HG03342 (cell line): ENCODE data around the gene FUS.
"Not testable (repeated sequence)": the region's sequence is repeated elsewhere in the genome, so short reads cannot be mapped to it uniquely, and the experiment has no call there.

Source experiments
- ATAC-seq: cut with Tn5 transposase; IDR thresholded peaks from one replicate; pipeline ENCODE4 v1.9.1; 2021; ENCODE audit warnings: mild to moderate bottlenecking, moderate library complexity; ENCODE audit not compliant: unreplicated experiment

Gene FUS

DNA sequence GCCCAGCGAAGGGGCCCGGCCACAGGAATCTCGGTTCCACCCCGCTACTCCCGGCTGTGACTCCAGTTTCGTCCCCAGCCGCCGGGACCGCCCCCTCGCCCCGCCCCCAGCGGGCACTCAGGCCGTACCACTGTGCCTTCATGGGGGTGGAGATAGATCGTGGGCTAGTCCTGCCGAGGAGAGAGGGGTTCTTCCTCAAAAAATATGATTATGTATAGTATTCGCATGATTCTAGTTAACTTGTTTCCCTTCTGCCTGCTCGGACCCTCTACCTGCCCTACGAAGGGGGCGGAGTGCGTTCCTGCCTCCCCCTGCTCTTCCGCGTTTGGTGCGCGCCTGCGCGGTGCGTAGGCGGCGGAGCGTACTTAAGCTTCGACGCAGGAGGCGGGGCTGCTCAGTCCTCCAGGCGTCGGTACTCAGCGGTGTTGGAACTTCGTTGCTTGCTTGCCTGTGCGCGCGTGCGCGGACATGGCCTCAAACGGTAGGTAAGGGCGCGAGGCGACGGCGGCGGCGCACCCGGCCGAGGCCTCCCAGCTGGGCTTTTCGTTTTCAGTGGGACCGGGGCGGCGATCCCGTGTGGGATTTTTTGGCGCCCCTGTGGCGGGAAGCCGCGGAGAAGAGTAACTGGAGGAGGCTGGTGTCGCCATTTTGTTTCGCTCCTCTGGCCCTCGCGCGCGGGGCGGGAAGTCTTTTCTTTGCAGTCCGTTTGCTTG, at the start of gene FUS:
TSS of gene FUS (plus strand) at position 393 of the 713 bp plus-strand sequence. CDS start at position 469, 76 bp downstream.
- peak; percentile 55 for ATAC-seq

DNA sequence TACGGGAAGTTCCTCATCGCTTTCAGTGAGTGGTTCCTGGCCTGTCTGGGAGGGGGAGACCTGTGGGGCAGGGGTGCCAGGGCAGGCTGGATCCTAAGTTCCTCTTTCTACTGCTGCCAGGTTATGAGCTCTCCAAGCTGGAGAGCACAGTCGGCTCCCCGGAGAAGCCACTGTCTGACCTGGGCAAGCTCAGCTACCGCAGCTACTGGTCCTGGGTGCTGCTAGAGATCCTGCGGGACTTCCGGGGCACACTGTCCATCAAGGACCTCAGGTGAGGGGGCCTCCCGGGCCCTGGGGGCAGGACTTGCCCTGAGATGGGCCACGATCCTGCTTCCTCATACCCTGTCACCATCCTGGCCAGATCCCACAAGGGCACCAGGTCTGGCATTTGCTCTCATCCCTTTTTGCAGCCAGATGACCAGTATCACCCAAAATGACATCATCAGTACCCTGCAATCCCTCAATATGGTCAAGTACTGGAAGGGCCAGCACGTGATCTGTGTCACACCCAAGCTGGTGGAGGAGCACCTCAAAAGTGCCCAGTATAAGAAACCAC, 49.5 kb upstream of the FUS start:
- ATAC-seq, result no peak

DNA sequence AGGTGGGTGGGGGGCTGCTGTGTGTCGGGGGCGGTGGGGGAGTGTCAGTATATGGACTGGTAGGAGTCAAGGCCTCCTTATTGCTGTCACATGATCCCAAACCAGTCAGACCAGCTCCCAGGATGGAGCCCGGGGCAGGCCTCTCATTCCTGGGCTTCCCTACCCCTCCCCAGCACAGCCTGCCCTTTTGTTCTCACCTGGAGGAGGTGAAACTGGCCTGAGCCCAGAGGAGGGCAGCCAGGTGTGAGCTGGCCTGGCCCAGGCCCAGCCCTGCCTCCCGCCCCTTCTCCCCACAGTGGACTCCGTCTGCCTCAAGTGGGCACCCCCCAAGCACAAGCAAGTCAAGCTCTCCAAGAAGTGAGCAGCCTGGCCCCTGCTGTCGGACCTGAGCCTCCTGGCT, 49.0 kb upstream of the FUS start:
- no peak for ATAC-seq

DNA sequence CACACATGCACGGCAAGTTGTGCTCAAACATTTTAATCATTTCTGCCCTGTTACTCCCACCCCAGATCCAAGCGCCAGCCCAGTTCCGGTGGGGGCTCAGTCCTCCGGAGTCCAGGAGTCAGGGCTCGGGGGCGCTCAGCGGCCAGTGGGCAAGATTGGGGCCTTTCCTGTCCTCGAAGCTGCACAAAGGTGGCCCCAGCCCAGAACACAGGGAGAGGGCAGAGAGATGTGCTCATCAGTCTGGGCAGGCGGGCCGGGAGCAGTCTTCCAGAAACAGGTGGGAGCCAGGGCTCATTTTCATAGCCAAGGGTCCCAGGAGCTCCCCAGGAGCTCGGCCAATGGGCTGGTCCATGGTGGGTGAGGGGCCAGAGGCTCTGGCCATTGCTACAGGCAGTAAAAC, 48.5 kb upstream of the FUS start:
- ATAC-seq, result no peak

DNA sequence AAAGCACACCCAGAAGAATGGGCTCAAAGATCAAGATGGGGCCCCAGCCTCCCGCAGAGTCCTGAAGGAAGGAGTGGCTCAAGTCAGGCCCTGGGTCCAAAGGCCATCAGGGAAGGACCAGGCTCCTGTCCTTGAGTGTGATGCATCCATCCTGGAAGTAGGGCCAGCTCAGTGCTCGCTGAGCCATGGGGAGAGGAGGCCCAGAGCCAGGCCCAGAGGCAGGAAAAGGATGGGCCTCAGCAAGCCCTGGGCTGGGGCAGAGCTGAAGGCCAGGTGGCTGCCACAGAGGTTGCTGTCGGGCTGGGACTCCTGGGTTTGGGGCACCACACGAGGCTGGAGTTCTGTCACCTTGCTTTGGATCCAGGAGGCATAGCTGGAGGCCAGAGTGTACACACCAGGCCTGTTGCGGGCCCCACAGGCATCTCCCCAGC, 48.1 kb upstream of the FUS start:
- no peak for ATAC-seq

DNA sequence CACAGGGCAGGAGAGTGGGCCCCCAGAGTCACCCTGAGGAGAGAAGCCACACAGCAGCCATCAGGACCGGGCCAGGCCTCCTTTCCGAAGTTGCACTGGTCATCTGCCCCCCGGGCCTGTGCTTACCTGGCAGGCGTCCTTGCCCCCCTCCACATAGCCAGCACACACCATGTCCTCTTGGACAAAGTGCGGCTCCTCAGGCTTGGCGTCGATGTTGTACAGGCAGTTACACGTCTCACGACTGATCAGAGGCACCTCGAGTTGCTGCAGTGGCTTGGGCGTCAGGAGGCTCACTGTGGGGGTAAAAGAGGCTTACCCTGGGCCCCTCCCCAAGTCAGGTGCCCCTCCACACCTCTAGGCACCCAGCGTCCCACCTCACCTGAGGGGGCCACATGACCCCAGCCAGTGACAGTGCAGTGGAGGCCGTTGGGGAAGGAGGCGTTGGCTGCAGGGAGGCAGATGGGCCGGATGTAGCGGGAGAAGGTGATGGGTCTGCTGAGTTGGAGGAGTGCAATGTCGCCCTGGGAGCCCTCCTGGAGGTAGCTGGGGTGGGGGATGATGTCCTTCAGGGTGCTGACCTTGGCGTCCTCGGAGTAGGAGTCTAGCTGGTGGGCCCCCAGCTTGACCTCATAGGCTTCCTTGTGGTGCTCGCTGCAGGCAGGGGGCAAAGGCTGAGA, 47.5 kb upstream of the FUS start:
- no peak for ATAC-seq

DNA sequence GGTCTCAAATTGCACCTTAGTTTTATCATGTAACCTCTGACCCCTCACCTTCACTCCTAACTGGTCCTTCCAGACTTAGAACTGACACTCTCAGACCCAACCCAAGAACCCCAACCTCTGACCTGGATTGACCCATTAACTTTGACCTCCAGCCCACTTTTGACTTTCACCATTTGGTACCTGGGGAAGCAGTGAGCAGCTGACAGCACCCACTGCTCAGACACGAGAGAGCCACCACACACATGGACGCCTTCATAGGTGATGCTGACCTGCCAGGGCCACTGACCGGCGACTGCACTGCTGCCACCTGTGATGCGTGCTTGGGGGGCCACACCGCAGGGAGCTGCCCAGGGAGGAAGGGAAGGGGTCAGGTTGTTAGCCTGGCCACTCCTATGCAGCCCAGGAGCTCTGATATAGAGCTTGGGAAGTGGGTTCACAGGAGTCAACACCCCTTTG, 46.9 kb upstream of the FUS start:
- no peak for ATAC-seq

DNA sequence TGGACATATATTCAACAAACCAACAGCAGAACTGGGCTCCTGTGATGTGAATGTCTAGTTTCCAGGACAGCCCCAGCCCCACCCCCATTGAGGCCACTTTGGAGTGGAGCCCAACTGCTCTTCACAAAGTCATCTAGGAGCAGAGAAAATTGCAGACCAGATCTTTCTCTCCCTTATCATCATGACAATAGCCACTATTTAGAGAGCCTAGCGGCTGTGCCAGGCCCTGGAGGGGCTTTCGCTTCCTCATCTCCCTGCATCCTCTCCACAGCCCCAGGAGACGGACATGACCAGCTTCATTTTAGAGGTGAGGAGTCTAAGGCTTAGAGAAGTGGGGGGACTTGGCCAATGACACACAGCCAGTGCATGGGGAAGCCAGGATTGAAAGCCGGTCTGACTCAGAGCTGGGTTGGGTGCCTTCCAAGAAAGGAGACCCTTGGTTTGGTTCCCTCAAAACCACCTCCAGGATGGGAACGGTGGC, 45.8 kb upstream of the FUS start:
- ATAC-seq, result no peak

DNA sequence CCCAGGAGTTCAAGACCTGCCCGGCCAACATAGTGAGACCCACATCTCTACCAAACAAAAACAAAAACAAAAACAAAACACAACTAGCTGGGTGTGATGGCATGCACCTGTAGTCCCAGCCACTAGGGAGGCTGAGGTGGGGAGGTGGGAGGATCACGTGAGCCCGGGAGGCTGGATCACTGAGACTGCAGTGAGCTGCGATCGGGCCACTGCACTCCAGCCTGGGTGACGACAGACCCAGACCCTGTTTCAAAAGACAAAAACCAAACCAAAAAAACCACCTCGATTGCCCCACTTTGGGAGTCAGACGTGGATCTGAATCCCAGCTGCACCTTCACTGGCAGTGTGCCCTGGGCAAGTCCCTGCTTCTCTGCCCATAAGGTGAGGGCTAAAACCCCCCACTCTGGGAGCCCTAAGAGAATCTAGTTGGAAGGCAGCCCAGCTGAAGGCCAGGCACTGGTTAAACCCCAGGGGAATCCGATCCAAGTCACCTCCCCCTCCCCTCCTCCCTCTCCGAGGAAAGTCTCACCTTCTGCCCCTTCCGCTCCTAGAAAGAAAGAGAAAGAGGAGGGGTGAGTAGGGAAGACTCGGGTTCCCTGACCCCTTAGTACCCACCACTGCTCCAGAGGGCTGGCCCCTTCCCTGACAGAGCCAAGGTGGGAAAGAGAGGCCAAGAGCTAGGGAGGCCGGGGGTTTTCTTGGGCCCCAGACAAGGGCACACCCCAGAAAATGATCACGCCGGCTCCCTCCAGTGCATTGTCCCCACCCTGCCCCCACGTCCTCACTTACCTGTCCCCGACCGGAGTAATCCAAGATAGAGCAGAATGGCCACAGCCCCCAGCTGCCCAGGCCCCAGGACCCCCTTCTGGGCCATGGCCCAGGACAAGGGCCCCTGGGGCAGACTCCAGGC, 45.1 kb upstream of the FUS start:
- ATAC-seq, result no peak

DNA sequence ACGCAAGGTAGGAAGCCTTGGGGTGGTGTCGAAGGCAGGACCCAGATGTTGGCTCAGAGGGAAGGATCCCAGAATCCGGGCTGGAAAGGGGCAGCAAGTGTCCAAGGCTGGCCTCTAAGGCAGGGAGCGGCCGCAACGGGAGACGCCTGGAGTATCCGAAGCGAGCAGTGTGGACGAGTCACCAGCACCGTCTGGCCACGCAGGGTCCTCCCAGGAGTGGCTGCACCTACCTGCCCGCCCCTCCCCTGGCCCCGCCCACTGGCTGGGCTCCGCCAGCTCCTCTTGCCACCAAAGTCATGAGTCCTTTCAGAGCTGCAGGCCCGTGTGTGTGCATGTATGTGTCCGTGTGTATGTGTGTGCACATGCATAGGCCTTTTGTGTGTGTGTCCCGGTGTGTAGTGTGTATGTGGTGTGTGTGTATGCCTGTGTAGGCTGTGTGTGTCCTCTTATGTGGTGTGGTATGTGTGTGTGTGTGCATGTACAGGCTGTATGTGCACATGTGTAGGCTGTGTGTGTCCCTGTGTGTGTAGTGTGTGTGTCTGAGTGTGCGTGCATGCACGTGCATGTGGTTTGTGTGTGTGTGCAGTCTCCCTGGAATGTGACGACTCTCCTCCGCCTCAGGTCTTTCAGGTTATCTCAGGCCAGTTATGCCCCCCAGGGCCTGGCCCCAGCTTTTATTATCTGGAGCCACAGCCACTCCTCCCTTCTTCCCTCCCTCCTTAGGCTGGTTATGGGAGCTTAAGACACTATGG, 44.2 kb upstream of the FUS start, which contains the start of gene PRSS8:
TSS of gene PRSS8 (minus strand) at position 193 of the 752 bp plus-strand sequence. CDS start 229 bp downstream, outside the sequence.
- ATAC-seq, result no peak

DNA sequence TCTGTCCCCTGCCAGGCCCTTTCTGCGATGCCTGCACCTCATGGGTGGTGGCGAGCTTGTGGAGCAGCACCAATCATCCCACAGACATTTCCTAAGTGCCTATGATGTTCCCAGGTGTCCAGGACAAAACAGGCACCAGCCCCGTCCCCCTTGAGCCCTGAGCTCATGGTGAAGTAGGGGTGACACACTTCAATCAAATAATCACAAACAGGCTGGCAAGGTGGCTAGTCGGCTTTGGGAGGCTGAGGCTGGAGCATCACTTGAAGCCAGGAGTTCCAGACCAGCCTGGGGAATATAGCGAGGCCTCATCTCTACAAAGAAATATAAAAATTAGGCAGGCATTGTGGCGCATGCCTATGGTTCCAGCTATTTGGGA, 43.7 kb upstream of the FUS start:
- ATAC-seq, result no peak

DNA sequence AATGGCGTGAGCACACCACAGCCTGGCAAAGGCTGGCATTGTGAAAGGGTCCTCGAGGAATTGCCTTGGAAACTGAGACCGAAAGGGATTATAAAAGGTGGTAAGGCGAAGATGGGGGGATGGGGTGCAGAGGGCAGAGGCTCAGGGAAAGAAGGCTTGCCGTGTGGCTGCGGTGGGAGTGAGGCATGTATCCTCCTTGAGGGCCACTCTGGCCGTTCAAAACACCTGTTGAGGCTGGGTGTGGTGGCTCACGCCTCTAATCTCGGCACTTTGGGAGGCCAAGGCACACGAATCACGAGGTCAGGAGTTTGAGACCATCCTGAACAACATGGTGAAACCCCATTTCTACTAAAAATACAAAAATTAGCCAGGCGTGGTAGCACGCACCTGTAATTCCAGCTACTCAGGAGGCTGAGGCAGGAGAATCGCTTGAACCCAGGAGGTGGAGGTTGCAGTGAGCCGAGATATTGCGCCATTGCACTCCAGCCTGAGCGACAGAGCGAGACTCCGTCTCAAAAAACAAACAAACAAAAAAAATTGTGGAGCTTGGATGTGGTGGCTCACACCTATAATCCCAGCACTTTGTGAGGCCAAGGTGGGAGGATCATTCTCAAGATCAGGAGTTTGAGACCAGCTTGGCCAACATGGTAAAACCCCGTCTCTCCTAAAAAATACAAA, 43.0 kb upstream of the FUS start:
- not testable (repeated sequence) for ATAC-seq

DNA sequence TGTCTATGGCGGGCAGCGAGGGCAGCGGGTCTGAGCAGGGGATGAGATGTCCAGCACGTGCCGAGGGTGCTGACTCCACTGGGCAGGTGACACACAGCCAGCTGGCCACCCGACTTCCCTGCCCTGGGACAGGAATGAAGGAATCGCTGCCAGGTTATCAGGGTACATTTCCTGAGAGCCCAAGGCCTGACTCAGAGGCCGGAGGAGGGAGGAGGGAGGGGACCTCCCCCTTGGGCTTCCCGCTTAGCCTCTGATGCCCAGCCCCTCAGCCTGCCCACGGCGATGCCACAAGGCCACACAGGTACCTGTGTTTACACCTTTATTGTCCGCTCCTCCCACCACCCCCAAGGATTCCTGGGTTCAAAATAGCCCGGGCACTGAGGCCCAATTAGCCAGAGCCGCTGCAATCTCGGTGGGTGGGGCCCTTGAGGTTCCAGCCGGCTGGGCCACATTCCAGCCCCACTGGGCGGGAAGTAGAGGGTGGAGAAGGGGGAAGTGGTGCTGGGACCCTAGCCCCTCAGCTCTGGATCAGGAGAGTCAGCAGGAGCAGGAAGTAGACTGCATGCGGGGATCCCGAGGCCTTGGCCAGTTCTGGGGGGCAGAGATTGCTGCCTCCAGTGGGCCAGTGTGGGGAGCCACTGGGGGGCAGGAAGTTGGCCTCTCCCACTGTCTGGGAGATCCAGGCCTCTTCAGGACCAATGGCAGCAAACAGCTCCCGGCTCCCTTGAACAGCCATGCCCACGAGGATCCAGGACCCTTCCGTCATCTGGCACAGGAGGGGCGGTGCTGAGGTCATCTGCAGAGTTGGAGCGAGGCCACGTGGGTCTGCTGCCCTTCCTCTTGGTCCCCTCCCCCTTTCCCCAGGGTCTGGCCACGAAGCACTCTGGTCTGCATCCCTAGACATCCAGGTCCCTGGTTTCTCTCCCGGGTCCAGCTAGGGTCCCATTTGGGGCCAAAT, 41.0 kb upstream of the FUS start:
- ATAC-seq, result no peak

DNA sequence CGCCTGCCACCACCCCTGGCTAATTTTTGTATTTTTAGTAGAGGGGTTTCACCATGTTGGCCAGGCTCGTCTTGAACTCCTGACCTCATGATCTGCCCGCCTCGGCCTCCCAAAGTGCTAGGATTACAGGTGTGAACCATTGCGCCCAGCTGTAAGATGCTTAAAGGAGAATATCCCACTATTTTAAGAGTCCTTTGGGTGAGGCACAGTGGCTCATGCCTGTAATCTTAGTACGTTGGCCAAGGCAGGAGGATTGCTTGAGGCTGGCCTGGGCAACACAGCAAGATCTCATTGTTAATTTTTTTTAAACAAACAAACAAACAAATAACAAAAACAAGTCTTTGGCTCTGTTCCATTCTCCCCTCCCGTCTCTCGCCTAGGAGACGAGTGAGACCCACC, 38.9 kb upstream of the FUS start:
- not testable (repeated sequence) for ATAC-seq

DNA sequence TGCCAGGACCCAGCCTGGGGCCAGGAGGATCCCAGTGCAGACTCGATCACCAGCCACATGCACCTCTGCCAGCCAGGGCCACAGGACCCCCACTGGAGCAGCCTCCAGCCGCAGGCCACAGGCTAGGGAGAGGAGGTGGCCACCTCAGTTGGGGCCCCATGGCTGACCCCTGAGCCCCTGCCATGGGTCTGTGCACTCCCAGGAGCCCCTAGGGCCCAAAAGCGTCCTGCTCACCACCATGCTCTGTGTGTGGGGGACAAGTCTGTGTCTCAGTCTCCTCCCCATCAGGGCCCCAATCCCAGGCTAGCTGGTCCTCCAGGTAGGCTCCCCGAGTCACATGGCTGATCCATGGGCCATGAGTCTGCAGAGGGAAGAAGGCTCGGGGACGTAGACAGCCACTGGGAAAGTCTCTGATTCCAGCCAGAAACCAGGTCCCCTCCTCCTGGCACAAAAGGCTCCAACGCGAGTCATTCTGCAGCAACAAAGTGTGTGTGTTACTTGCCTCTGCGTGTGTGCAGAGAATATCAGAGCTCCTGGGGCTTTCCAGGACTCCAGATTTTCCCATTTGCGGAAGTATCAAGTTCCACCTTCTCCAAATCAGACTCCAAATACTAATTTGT, 38.3 kb upstream of the FUS start:
- ATAC-seq, result no peak

DNA sequence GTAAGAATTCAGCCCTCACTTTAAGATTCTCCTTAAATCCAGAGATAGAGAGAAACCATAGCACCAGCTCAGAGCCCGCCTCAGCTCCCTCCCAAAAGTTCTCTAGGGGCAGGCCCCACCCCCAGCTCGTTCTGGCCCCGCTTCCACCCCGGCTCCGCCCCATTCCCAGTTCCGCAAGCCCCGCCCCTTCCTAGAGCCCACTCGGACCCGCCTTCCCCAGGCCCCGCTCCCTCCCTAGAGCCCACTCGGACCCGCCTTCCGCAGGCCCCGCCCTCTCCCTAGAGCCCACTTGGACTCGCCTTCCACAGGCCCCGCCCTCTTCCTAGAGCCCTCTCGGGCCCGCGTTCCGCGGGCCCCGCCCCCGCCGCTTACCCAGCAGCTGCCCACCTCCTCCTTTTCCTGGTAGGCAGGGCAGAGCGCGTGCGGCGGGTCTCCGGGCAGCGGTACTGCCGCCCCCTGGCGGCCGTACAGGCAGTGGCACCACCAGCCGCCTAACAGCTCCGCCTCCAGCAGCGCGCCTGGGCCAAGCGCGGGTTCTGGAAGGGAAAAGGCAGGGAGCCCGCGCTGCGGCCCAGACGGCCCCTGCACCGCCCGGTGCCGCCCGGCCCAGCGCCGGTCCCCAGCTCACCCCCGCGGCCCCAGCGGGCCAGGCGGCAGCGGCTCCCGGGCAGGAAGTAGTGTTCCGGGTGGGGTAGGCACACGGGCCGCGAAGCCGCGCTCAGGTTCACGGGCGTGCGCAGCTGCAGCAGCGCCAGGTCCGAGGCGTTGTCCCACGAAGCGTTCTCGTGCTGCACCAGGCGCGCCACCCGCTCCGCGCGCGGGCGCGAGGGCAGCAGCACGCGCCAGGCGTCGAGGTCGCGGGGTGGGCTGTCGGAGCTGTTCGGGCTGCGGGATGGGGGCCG, 37.6 kb upstream of the FUS start:
- peak; percentile 83 for ATAC-seq
